Osteoblast (primary cell): Measurements from ENCODE around the gene ZBTB44. TPM values are rescaled to one million over a fixed set of nuclear protein-coding genes. Genes with fewer than 3 reads are reported as not detected.
A peak's percentile ranks its signal among the peaks of the same experiment; 100 is the strongest.

ENCODE experiments used
- DNase-seq: peaks from one replicate; pipeline ENCODE4 v3.0.0; 2011; ENCODE audit warnings: low spot score, mixed read lengths; ENCODE audit not compliant: insufficient read length; ENCODE audit errors: missing footprints
- H2AFZ ChIP-seq: 2 replicates; pipeline ENCODE4 v1.6.0; 2011; ENCODE audit warnings: mild to moderate bottlenecking, low read length
- H3K27ac ChIP-seq: 2 replicates; pipeline ENCODE4 v1.5.1; 2011; ENCODE audit warnings: mild to moderate bottlenecking, low read depth, low read length, moderate library complexity
- H3K27me3 ChIP-seq: 2 replicates; pipeline ENCODE4 v1.6.0; 2012; ENCODE audit warnings: mild to moderate bottlenecking, control low read depth, inconsistent platforms, low read length, moderate library complexity; ENCODE audit not compliant: insufficient read depth
- H3K36me3 ChIP-seq: 2 replicates; pipeline ENCODE4 v1.5.1; 2011; ENCODE audit warnings: mild to moderate bottlenecking, low read length, control low read depth, moderate library complexity; ENCODE audit not compliant: insufficient read depth
- H3K4me1 ChIP-seq: 2 replicates; pipeline ENCODE4 v1.5.1; 2011; ENCODE audit warnings: mild to moderate bottlenecking, low read length, control low read depth, moderate library complexity; ENCODE audit not compliant: insufficient read depth
- H3K4me2 ChIP-seq: 2 replicates; pipeline ENCODE4 v1.6.0; 2011; ENCODE audit warnings: mild to moderate bottlenecking, low read length; ENCODE audit not compliant: insufficient read depth
- H3K4me3 ChIP-seq: fragments of 200-600 bp; sonication (generic); 3 replicates; pipeline ENCODE4 v1.5.1; 2012; ENCODE audit warnings: mild to moderate bottlenecking, low read length, inconsistent platforms; ENCODE audit not compliant: insufficient read depth
- H3K79me2 ChIP-seq: 2 replicates; pipeline ENCODE4 v1.6.0; 2012; ENCODE audit warnings: mild to moderate bottlenecking, low read length, control low read depth, inconsistent platforms; ENCODE audit not compliant: insufficient read depth
- H3K9me3 ChIP-seq: 2 replicates; pipeline ENCODE4 v1.5.1; 2011; ENCODE audit warnings: low read depth, low read length, control low read depth
- H4K20me1 ChIP-seq: 2 replicates; pipeline ENCODE4 v1.6.0; 2012; ENCODE audit warnings: mild to moderate bottlenecking, low read length, control low read depth; ENCODE audit not compliant: insufficient read depth
- CTCF ChIP-seq: IDR thresholded peaks from 2 replicates; pipeline ENCODE4 v1.5.1; 2011; ENCODE audit warnings: mild to moderate bottlenecking, low read depth, low read length, moderate library complexity; ENCODE audit errors: extremely low read depth
- total RNA-seq: library from RNA; depleted of rRNA; stranded (reverse); fragments of >200 nt; gene quantifications from 2 replicates; pipeline ENCODE4 v1.2.3, GENCODE V29; 2012

ZBTB44 gene
- total RNA-seq, 1 donor = 50.3 TPM

DNA sequence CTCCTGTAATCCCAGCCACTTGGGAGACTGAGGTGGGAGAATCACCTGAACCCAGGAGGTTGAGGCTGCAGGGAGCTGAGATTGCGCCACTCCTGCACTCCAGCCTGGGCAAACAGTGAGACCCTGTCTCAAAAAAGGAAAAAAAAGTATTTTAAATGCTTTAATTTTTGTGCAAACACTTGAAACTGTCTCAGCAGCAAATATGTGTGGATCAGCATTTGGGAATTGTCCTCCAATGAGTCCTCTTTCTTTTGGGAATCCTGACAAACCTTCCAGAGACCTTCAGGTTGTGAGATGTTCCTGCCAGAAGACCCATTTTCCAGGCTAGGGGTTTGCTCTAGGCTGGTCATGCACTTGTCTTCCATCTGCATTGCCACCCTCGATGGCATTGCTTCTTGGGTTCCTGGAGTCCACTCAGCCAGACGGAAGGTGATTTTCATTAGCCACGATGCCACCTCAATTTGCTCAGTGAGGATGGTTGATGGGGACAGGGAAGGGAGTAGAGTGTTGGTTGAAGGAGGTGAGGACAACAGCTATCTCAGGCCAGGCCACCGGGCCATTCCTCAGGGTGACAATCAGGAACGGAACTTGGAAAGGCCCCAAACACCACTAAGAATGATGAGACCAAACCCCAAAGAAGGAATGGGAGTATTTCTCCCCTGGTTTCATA is 99.7 kb downstream of the ZBTB44 start:
- Histone ChIP-seq H4K20me1 (no peaks in the 10 kb centered on the region), H3K36me3 (no peaks in the 10 kb centered on the region), H3K79me2 (no peaks in the 10 kb centered on the region), H3K4me2 (no peak overlapping the region), H3K4me3 (no peak overlapping the region), H3K27me3 (peaks cover 56% of the 10 kb centered on the region), H3K27ac (no peak overlapping the region), H2AFZ (no peak overlapping the region), H3K9me3 (no peaks in the 10 kb centered on the region), H3K4me1 (no peaks in the 10 kb centered on the region)
- peak; percentile 74 for DNase-seq
- no peak for TF ChIP-seq CTCF

DNA sequence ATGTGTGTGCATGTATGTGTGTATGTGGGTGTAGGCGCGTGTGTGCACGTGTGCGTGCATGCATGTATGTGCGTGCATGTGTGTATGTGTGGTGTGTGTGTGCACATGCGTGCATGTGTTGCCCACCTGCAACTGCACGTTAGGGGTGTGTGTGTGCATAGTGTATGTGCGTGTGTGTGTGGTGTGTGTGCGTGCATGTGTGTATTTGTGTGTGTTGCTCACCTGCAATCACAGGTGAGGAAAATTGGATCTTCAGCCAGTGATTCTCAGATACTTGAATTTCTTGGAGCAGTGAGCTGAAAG is 100.8 kb downstream of the ZBTB44 start:
- H3K27ac ChIP-seq = no peak overlapping the region
- no peak for TF ChIP-seq CTCF
- no peaks in the 10 kb centered on the region for H4K20me1 ChIP-seq
- peaks cover 60% of the 10 kb centered on the region for H3K27me3 ChIP-seq
- no peaks in the 10 kb centered on the region for H3K9me3 ChIP-seq
- DNase-seq = no peak
- no peak overlapping the region for H3K4me2 ChIP-seq
- no peak overlapping the region for H2AFZ ChIP-seq
- H3K4me3 ChIP-seq = no peak overlapping the region
- no peaks in the 10 kb centered on the region for H3K79me2 ChIP-seq
- H3K36me3 ChIP-seq = no peaks in the 10 kb centered on the region
- no peaks in the 10 kb centered on the region for H3K4me1 ChIP-seq

GRCh38 chr11:130213143-130213978 is 101.4 kb downstream of the ZBTB44 start:
- Histone ChIP-seq H3K4me2 (peak overlapping the region; percentile 31), H3K27me3 (peaks cover 63% of the 10 kb centered on the region), H3K36me3 (no peaks in the 10 kb centered on the region), H3K4me1 (no peaks in the 10 kb centered on the region), H4K20me1 (no peaks in the 10 kb centered on the region), H2AFZ (no peak overlapping the region), H3K4me3 (no peak overlapping the region), H3K9me3 (no peaks in the 10 kb centered on the region), H3K79me2 (no peaks in the 10 kb centered on the region), H3K27ac (no peak overlapping the region)
- TF ChIP-seq CTCF = peak; percentile 75
- peak; percentile 96 for DNase-seq

DNA sequence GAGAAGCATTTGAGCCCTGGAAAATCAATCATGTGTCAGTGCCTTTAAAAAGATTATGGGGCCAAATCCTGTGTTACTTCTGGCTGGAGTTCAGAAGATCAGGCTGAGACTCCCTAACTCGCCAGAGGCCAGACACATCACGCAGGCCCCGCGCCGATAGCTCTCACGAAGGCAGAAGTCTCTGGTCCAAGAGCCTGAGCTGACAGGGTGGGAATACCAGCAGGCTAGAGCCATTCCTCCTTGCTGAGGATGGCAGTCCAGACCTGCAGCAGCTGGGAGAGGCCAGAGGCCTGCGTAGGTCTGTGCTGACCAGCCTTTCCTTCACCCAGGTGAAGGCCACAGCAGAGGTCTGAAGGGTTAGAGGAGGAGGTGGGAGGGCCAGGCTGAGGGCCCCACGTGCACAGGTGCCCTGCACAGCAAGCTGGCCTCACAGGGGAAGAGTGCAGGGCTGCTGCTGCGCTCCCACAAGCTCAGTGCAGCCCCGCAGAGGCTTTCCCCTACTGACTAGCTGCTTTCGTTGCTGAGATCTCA is 102.2 kb downstream of the ZBTB44 start:
- peak; percentile 14 for DNase-seq
- TF ChIP-seq CTCF = no peak
- Histone ChIP-seq H3K4me3 (no peak overlapping the region), H4K20me1 (no peaks in the 10 kb centered on the region), H2AFZ (no peak overlapping the region), H3K4me2 (no peak overlapping the region), H3K27me3 (peaks cover 61% of the 10 kb centered on the region), H3K79me2 (no peaks in the 10 kb centered on the region), H3K9me3 (no peaks in the 10 kb centered on the region), H3K36me3 (no peaks in the 10 kb centered on the region), H3K4me1 (no peaks in the 10 kb centered on the region), H3K27ac (no peak overlapping the region)
